ENCODE data around the gene CUX1. TPM values are rescaled to one million over a fixed set of nuclear protein-coding genes. Genes with fewer than 3 reads are reported as not detected.
"Not testable (repeated sequence)": the region's sequence is repeated elsewhere in the genome, so short reads cannot be mapped to it uniquely, and the experiment has no call there.

CUX1 gene
- total RNA-seq, 1 donor from 2014 or later, result 53.3 TPM

- no peak for ATAC-seq
Observed at GRCh38 chr7:101854084-101854865, 36.8 kb downstream of the CUX1 start.

- ATAC-seq, result peak; percentile 91
Observed at GRCh38 chr7:101856473-101857357, 39.3 kb downstream of the CUX1 start.

GRCh38 chr7:101857358-101857811, 40.0 kb downstream of the CUX1 start:
- no peak for ATAC-seq

- no peak for ATAC-seq
Observed at GRCh38 chr7:101858437-101859385, 41.3 kb downstream of the CUX1 start.

- ATAC-seq, result no peak
Observed at GRCh38 chr7:101859411-101860106, 42.1 kb downstream of the CUX1 start.

GRCh38 chr7:101860316-101861217, 43.1 kb downstream of the CUX1 start:
- no peak for ATAC-seq

- ATAC-seq, result no peak
Observed at GRCh38 chr7:101861218-101861775, 43.9 kb downstream of the CUX1 start.

GRCh38 chr7:101862280-101863220, 45.1 kb downstream of the CUX1 start:
- ATAC-seq, result no peak

GRCh38 chr7:101863598-101863997, 46.2 kb downstream of the CUX1 start:
- no peak for ATAC-seq

GRCh38 chr7:101864039-101864438, 46.6 kb downstream of the CUX1 start:
- ATAC-seq, result no peak

GRCh38 chr7:101865031-101865430, 47.6 kb downstream of the CUX1 start:
- ATAC-seq, result no peak

- ATAC-seq, result no peak
Observed at GRCh38 chr7:101865455-101865854, 48.0 kb downstream of the CUX1 start.

GRCh38 chr7:101866328-101866727, 48.9 kb downstream of the CUX1 start:
- ATAC-seq, result no peak

GRCh38 chr7:101867265-101867664, 49.8 kb downstream of the CUX1 start:
- no peak for ATAC-seq

GRCh38 chr7:101867681-101868080, 50.3 kb downstream of the CUX1 start:
- not testable (repeated sequence) for ATAC-seq

- ATAC-seq, result no peak
Observed at GRCh38 chr7:101868191-101868950, 50.9 kb downstream of the CUX1 start.

GRCh38 chr7:101869026-101869900, 51.8 kb downstream of the CUX1 start:
- ATAC-seq, result no peak
